GM19025 (cell line): ENCODE results near the gene ITPR1.

Source experiments
- ATAC-seq: cut with Tn5 transposase; IDR thresholded peaks from one replicate; pipeline ENCODE4 v1.9.1; 2021; ENCODE audit warnings: mild to moderate bottlenecking, low read depth, moderate library complexity; ENCODE audit not compliant: unreplicated experiment

The ITPR1 gene

GRCh38 chr3:4707324-4707723 lies 214.2 kb downstream of the ITPR1 start:
- no peak for ATAC-seq

DNA sequence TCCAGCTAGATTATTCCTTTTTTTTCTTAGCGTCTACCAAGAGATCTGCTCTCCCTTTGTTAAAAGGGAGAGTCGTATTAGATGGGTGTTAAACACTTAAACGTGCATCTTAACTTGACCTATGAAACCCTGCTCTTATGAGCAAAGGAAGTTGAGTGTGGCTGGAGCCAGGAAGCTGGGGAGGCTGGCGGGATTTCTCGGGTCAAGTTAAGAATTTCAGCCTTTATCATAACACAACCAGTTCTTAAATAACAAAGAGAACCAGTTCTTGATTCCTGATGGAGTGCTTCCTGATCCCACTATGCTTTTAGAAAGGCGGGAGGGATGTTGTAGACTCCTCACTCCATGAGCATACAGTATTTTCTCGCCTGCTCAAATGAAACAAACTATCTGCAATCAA lies 215.1 kb downstream of the ITPR1 start:
- ATAC-seq: no peak

GRCh38 chr3:4709341-4709740 lies 216.2 kb downstream of the ITPR1 start:
- no peak for ATAC-seq

GRCh38 chr3:4710191-4710590 lies 217.0 kb downstream of the ITPR1 start:
- ATAC-seq: no peak

- peak; percentile 28 for ATAC-seq
Measured at GRCh38 chr3:4711680-4711992, 218.5 kb downstream of the ITPR1 start.

- ATAC-seq: no peak
Measured at GRCh38 chr3:4712109-4712508, 219.0 kb downstream of the ITPR1 start.

GRCh38 chr3:4714045-4714444 lies 220.9 kb downstream of the ITPR1 start:
- no peak for ATAC-seq

GRCh38 chr3:4716266-4716665 lies 223.1 kb downstream of the ITPR1 start:
- no peak for ATAC-seq

DNA sequence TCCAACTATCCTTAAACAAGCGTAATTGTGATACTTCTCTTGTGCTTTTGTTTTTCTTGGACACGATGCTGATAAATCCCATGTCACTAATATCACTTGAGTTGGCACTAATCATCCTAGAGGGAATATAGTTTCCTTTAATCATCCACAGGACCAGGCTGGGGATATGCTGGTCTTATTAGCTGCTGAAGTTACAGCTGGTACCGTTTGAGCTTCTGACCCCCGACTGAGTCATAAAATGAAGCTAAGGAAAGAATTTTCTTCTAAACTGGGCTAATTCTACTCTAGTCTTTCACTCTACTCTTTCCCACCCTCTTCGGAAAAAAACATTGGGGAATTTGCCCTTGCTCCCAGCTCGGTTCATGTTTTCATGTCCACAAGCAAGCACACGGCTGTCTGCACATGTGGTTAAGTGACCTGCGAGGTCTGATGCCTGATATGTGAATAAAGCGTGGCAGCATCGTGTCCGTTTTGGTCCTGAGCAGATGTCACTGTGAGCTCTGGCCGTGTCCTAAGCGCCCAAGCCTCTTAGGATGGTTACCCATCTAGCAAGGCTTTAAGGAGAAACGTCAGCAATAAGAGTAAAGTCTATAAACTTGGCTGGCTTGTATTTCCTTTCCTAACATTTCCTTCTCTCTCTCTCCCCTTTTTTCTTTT lies 223.7 kb downstream of the ITPR1 start:
- ATAC-seq: no peak

DNA sequence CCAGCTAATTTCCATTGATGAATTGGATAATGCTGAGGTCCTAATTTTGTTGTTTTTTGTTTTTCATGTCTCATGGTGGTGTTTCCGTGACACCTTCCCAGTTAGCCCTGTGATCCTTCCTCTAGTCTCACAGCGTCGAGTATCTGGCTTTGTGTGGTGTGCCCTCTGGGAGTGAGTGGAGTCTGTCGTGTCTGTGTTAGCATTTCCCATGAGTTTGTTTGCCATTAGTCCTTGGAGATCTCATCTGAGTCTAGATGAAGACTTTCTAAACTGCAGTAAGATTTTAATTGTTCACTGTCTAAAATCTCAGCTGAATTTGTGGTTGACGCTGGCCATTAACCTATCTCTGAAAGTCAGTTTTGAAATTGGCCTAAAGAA lies 224.2 kb downstream of the ITPR1 start:
- ATAC-seq: no peak

- ATAC-seq: no peak
Measured at GRCh38 chr3:4718179-4718736, 225.1 kb downstream of the ITPR1 start.

DNA sequence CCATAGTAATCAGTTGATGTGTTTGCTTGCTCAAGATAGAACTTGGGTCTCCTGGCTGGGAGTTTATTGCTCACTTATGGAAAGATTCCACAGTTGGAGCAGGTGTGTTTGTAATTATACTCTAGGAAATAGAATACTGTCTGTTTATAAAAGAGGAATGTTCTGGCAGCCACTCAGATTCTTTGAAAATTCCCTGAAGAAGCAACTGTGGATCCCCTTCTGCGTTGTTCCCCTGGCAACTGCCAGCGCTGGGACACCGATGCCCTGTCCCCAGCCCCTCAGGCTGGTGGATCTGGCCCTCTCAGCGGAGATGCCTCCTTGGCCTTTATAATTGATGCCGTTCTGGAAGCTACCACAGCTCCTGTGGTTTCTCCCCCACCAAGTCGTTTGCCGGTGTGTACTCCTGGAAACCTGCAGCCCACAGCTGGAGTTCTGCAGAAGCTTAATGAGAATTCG lies 225.9 kb downstream of the ITPR1 start:
- ATAC-seq: no peak

DNA sequence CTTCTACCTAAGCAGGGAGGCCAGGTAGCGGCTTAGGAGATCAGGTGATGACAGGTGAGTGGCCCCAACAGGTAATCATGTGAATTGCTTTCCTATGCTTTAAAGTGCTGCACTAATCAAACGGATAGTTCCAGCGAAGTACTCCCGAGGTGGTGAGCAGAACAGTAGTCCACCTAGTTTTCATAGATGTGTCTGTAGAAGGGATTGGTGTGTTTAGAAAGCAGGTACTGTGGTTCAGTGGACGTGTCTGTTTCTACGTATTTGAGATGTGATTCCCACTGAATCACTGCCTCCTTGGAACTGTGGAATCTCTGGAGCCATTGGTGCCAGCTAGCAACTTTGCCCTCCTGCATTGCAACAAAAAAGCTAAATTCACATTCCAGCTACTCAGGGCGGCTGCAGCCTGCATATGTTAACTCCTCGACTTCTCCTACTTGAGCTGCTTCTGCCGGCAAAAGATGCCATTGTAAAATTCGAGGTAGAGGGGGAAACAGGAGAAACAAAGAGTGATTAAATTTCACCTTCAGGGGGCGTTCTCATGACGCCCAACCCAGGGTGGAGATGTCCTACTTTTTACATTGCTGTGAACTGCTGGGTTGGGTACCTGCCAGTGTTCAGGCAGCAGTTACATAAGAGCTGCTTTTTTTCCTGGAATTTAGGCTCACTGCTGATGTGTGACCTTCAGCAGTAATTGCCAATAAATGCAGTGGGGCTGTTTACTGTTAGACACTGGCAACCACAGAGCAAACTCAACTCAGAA lies 227.3 kb downstream of the ITPR1 start:
- ATAC-seq: no peak

DNA sequence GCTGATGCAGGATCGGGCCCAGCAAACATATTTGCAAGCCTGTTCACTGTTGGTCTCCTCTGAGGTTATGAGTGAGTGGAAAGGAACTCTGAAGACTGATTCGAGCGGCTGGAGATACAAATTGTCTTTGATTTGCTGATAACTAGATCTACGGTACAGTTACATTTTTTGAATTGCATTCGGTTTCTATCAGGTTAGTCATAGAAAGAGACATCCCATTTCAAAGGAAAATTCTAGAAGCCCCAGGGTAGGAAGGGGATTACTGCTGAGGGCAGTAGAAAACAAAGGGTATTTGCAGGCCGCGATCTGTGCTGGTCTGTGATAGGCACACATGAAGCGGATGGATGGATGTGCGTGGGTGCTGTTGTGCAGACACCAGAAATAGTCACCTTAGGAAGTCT lies 228.4 kb downstream of the ITPR1 start:
- no peak for ATAC-seq

DNA sequence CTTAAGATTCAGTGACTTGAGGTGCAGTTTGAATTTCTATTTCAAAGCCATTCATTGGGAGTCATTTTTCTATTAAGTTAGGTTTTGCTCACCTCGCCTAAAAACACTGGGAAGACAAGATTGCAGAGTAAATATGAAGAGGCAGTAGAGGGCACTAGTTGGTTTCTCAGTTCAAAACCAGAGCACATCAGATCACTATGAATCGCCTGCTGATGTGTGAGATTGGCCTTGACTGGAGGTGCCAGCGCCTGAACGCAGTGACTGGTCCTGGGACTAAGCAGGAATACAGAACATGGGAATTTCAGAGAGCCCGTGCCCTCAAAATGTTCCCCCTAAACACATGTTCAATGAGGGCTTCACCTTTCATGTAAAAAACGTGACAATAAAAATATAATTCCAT lies 229.0 kb downstream of the ITPR1 start:
- peak; percentile 73 for ATAC-seq

- no peak for ATAC-seq
Measured at GRCh38 chr3:4724051-4724629, 231.0 kb downstream of the ITPR1 start.

- ATAC-seq: no peak
Measured at GRCh38 chr3:4726549-4726948, 233.4 kb downstream of the ITPR1 start.

- ATAC-seq: no peak
Measured at GRCh38 chr3:4729061-4729973, 236.2 kb downstream of the ITPR1 start.

GRCh38 chr3:4730719-4731118 lies 237.6 kb downstream of the ITPR1 start:
- ATAC-seq: no peak

GRCh38 chr3:4731543-4732111 lies 238.5 kb downstream of the ITPR1 start:
- ATAC-seq: no peak
